NOMO-1 treated with dmso at 0.1 percent for 144 hours (cell line): ENCODE data around the gene DPYD.

ENCODE experiments used
- DNase-seq: peaks from one replicate; lab custom pipeline; 2025; ENCODE audit not compliant: unreplicated experiment; lab: John Stamatoyannopoulos, UW

Gene DPYD

DNA sequence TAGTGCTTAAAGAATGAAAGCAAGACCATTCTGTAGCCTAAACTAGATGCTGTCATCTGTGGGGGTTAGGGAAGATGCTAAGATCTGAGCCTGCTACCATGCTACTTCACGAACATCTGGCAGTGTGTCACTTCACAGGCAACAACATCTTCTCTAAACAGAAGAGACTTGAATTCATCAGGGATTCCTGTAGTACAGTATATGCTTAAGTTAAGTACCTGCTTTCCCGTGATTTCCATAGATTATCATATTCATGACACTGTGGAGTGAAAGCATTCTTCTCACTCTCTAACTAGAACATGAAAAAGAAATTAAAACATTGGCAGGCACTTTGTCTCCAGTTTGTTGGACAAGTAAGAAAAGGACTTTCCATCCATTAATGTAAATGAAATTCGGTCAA is 808.4 kb downstream of the DPYD start:
- DNase-seq = no peak

- no peak for DNase-seq
Measured at GRCh38 chr1:97108179-97108578, 812.7 kb downstream of the DPYD start.

GRCh38 chr1:97105531-97105930 is 815.3 kb downstream of the DPYD start:
- no peak for DNase-seq

GRCh38 chr1:97101509-97101908 is 819.3 kb downstream of the DPYD start:
- no peak for DNase-seq

DNA sequence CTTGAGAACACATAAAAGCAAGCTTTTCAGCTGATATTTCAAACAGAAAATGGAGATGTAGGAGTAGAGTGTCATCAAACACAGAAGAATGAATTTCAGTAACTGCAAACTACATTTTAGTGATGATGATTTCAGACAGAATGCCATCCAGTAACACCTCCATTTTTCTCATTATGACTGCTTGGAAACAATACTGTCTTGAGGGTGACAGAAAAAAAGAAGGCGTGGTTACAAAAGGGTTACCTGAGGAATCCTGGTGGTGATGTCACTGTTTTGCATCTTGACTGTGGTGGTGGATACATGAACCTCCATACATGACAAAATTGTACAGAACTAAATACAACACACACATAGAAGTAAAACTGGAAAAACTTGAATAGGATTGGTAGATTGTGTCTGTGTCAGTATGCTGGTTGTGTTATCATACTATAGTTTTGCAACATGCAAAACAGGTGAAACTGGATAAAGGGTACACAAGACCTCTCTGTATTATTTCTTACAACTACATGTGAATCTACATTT is 823.4 kb downstream of the DPYD start:
- no peak for DNase-seq

GRCh38 chr1:97095764-97096163 is 825.1 kb downstream of the DPYD start:
- DNase-seq = no peak

DNA sequence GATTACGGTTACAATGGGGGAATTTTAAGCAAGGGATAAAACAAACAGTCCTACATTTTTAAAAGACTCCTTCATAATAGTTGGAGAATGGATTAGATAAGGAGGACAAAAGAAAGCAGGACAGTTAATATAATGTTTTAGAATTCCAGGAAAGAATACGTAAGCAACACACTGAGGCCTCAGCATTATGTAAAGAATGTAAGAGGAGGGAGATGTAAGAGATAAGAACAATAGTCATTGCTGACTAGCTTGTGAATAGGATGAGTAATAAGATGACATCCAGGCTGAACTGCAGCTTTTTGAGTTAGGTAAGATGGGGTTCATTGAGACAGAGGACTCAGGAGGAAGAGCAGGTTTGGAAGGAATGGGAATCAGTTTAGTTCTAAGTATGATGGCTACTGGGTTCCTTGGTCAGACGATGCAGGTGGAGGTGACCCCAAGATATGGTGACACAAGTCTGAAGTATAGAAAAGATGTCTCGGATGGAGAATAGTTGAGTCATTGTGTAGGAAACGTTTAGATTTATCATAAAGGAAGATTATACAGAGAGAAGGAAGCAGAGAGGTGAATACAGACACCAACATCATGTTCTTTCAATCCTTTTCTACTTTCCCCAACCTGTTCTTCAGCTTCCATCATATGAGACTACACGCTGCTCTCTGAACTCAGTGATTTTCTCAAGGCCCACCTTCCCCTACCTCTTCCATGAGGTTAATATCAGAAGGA is 826.4 kb downstream of the DPYD start:
- no peak for DNase-seq

GRCh38 chr1:97093741-97094140 is 827.1 kb downstream of the DPYD start:
- no peak for DNase-seq

DNA sequence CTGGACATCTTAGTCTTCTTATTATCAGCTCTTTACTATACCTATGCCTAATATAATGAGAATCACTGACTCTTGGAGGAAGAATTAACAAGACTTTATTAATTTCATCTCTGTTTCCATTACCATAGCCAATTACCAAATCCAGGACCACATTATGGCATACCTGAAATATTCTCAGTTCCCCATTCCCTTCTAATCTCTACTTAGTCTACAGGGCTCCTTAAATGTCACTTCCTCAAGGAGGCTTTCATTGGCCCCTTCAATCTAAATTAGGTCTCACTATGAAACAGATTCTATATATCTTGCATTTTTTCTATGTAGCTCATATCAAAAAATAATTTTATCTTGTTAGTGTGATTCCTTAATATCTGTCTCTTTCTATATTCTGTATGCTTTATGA is 828.0 kb downstream of the DPYD start:
- DNase-seq = no peak

- no peak for DNase-seq
Measured at GRCh38 chr1:97091679-97092078, 829.2 kb downstream of the DPYD start.

- no peak for DNase-seq
Measured at GRCh38 chr1:97091263-97091662, 829.6 kb downstream of the DPYD start.

GRCh38 chr1:97090725-97091124 is 830.1 kb downstream of the DPYD start:
- no peak for DNase-seq

DNA sequence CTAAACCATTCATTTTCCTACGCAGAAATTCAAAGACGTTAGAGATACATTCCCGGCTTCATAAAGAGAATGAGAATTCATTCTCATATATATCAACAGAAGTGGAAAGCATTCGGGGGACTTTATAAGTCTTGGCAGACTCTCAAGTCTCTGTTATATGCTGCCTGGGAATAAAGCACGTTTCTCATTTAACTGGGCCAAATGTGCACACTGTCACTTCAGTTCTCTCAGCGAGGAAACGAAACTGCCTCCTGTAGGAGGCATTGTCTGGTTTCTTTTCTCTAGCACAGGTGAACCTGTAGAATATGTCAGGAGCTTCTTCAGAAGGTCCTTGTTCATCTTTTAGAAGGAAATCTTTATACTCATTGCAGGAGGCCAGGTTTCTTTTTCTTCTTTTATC is 831.7 kb downstream of the DPYD start:
- DNase-seq = no peak

- no peak for DNase-seq
Measured at GRCh38 chr1:97088391-97088790, 832.4 kb downstream of the DPYD start.

- no peak for DNase-seq
Measured at GRCh38 chr1:97084546-97084945, 836.3 kb downstream of the DPYD start.

DNA sequence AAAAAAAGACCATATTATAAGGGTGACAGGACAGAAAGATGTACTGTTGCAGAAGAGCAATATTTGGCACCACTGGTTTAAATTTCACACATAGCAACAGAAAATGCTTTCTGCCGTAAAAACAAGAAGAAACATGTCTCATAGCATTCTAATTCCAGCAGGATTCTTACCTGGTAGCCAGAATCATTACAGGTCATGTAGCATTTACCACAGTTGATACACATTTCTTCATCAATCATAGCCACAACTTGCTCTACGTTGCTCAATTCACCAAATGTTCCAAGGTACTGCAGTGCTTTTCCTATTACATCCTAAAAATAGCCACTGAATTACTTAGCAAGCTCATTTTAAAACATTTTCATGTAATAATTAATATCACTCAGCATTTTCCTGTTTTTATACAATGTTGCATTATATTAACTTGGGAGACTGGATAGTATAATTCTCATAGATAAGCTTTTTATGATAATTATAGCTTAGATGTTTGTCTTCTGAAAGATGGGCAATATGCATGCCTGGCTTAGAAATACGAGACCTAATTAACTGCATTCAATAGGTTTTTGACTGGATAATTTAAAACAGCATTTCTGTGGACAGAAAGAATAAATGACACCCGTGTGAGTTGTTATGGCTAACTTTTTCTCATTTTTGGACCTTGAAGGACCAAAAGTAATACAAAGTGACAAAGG is 838.5 kb downstream of the DPYD start:
- DNase-seq = no peak

GRCh38 chr1:97078872-97079271 is 842.0 kb downstream of the DPYD start:
- no peak for DNase-seq

- DNase-seq = no peak
Measured at GRCh38 chr1:97077221-97077620, 843.6 kb downstream of the DPYD start.

- DNase-seq = no peak
Measured at GRCh38 chr1:97074771-97075170, 846.1 kb downstream of the DPYD start.

DNA sequence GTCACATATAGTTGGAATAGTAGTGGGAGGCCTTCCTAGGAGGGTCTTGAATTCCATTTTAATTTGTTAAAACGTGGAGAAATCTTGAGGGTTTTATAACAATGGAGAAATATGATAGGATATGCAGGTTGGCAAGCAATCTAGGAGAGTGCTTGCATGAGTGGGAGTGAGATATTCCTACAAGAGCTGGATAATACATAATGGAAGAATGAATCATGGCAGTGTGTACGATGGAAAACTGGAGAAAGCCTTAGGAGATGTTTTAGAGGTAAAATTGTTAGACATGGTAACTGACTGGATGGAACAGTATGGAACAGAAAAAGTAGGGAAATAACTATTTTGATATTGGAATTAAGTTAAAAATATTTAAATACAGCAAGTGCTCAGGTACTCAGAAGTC is 846.9 kb downstream of the DPYD start:
- no peak for DNase-seq

DNA sequence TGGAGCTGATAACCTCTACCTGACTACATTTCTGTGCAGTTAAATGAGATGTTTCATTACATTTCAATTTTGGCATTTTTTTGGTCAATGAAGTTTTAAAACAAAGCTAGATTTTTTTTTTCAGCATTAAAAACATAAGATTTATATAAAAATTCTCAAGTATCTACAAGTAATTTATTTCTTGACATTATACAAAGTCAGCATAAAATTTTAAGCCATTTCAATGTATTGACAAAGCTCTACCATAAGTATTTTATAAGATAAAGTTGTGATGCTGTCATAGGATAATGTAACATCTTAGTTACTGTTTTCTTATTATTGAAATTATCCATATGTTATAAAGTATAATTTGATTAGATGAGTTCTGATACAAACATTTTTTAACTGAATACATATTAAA is 847.7 kb downstream of the DPYD start:
- no peak for DNase-seq

GRCh38 chr1:97071173-97071572 is 849.7 kb downstream of the DPYD start:
- DNase-seq = no peak

GRCh38 chr1:97070376-97070775 is 850.5 kb downstream of the DPYD start:
- DNase-seq = no peak
